ENCODE data around the gene DTWD1.

- TF ChIP-seq POLR2A (IDR thresholded peaks at IDR 0.05) (no peak), CTCF (IDR thresholded peaks at IDR 0.05) (no peak)
Measured at GRCh38 chr15:49674370-49674769, 53.5 kb downstream of the DTWD1 start.

All from thyroid gland (tissue), 4 donors.